Measurements from ENCODE around the gene FLNC.

- no peak for TF ChIP-seq CTCF (IDR thresholded peaks at IDR 0.05)
- TF ChIP-seq POLR2A (IDR thresholded peaks at IDR 0.05), result no peak
These were observed 17.6 kb upstream of the FLNC start for GRCh38 chr7:128812514-128813168.

Measured in heart left ventricle (tissue), 13 donors.